Gastrocnemius medialis (tissue), 4 donors: Measurements from ENCODE around the gene HMGXB4.

ENCODE experiments used
- CTCF ChIP-seq, 5 experiments: fragments of 450-650 bp in 3 of 5; fragments of 200-600 bp in 2 of 5; sonication (generic) in 2 of 5; IDR thresholded peaks in 4 of 5; conservative IDR thresholded peaks in 1 of 5; 1 replicate in 4 of 5; 2 replicates in 1 of 5; pipeline ENCODE4 v1.5.1; 2016 to 2019; ENCODE audit warnings: antibody characterized with exemption in 5 of 5, mild to moderate bottlenecking in 3 of 5, moderate library complexity in 3 of 5
- POLR2A ChIP-seq, 2 donors: fragments of 450-650 bp; IDR thresholded peaks; one replicate each; pipeline ENCODE4 v1.6.1; 2017; ENCODE audit warnings: antibody characterized with exemption in 2 of 2, mild to moderate bottlenecking in 2 of 2, moderate library complexity in 2 of 2

GRCh38 chr22:35333220-35333619, 75.9 kb downstream of the HMGXB4 start:
- TF ChIP-seq CTCF (IDR thresholded peaks at IDR 0.05 in 4 of 5, conservative IDR thresholded peaks at IDR 0.05 in 1 of 5) (no peak), POLR2A (IDR thresholded peaks at IDR 0.05) (no peak)
